GM18873 (cell line): Measurements from ENCODE around the gene FGF1.

Source experiments
- ATAC-seq: cut with Tn5 transposase; IDR thresholded peaks from one replicate; pipeline ENCODE4 v1.9.1; 2021; ENCODE audit warnings: mild to moderate bottlenecking, moderate library complexity, moderate number of reproducible peaks; ENCODE audit not compliant: unreplicated experiment, low FRiP score

The FGF1 gene

DNA sequence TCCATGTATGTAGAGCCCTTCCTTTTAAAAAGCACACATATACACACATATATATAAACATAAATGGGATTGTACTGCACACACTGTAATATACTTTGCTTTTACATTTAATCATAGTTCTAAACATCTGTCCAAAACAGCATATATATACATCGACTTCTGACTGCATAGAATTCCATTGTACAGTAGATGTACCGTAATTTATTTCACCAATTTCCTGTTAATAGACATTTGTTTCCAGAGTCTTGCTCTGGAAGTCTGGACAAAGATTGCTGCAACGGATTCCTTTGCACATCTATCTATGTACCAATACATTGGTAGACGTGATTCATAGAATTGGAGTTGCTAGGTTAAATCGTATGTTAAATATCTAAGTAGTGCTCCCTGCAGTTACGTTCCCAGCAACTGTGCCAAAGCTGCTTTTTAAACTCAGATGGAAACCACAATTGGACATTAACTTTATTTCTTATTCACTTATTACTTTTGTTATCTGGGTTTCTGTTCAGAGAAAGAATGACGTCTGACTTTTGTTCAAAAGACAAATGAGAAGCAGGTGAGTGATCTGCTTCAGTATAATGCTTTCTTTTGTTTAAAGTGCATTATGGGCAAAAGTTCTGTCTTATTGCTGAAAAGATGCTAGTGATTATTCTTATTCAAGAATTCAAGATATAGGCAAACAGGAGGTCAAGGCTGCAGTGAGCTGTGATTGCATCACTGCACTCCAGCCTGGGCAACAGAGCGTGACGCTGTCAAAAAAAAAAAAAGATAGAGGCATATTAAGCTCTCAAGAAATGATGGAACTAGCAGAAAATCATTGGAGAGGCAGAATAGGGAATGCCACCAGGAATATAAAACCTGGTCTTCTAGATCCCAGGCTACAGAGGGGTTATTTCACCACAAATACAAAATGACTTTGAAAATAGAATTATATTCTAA, 138.2 kb downstream of the FGF1 start:
- ATAC-seq: no peak

DNA sequence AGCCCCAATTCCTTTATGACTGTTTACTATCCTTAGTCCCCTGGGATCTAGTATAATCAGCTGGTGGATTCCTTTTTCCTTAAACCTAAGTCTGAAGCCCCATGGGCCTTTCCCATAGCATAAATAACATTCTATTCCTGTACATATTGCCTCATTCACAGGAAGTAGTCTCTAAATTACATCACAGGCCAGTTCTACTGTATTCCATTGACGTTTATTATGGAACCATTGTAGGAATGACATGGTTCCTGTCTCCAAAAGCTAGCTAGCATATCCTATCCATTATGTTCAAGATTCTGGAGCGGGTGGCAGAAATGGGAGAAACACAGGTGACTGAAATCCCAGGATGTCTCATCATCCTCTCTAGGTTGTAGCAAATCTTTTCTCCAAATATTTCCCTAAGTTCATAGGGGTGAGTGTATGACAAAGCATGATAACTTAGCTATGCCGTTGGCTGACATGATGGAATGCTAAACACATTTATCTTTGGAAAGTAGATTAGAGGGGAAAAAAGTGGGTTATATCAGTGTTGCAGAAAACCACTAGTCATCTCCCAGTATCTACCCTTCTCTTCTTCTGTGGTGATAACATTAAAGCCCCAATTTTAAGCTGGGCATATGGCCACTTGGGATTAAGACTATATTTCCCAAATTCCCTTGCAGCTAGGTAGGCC, 140.1 kb downstream of the FGF1 start:
- ATAC-seq: no peak

DNA sequence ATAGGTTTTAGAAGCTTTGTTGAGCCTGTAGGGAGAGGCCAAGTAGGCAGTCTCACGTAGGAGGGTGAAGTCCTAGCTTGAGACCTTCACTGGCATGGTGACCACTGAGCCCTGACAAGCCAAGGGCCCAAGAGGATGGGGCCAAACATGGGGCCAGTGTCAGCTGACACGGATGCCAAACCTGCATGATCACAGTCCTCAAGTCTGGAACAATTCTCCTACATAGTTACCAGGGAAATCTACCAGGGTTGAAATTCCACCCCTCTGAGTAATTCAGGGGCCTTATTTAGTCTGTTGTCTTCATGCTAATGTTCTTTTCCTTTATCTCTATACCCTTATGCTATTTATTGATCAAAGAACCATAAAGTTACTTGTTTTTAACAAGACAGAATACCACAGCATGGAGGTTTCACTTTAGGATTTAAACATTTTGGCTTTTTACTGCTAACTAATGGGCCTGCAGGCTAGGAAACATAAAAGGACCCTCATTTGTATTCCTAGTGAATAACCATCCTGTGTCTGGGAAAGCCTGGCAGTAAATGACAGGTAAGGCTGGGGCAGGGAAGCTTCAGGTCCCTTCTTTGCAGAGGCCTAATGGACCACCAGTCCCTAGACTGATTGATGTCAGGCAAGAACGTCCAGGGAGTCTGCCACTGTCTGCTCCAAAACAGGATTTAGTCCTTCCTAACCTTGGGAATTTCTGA, 140.8 kb downstream of the FGF1 start:
- ATAC-seq: no peak

DNA sequence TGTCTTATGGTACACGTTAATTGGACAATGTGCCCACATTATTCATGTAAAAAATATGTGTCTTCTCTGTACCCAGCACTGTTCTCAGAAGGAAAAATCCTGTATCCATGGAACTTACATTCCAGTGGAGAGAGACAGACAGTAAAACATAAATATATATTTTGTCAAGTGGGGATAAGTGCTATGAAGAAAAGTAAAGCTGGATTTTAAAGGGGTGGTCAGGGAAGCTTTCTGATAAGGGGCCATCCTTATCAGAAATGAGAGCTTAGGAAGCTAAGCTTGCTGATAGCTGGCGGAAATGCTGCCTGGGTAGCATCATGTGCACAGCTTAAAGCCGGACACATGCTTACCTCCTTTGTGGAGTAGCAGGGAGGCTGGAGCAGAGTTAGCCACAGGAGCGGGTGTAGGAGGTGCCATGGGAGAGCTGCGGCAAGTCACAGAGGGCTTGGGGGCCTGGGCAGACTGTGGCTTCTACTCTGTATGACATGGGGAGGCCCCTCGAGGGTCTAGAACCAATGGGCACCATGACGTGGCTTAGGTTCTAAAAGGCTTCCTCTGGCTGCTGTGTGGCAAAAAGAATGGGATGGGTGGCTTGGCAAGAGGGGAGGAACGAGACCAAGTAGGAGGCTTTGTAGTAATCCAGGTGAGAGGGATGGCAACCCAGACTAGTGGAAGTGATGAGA, 141.7 kb downstream of the FGF1 start:
- ATAC-seq: no peak

DNA sequence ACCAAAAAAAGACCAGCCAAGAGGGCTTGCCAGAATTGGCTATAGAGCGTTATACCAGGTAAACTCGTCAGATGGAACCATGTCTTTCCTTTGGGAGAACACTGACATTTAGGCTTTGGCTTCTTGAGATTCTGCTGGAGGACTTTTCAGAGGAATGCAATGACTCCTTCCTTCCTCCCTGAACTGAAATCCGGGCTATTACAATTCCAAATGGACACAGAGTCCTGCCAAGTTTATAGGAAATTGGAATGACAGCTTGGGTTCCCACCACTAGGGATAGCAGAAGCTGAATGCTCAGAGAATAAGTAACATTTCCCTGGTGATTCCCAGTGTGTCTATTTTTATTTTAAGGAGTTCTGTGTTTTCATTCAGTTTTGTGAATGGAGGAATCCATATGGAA, 143.0 kb downstream of the FGF1 start:
- no peak for ATAC-seq
